SHP77 (cell line): ENCODE data around the gene CIRBP.
A peak's percentile ranks its signal among the peaks of the same experiment; 100 is the strongest.

Experiments used
- DNase-seq, 2 experiments: peaks; one replicate each; lab custom pipeline; 2025; lab: John Stamatoyannopoulos, UW

Gene CIRBP

DNA sequence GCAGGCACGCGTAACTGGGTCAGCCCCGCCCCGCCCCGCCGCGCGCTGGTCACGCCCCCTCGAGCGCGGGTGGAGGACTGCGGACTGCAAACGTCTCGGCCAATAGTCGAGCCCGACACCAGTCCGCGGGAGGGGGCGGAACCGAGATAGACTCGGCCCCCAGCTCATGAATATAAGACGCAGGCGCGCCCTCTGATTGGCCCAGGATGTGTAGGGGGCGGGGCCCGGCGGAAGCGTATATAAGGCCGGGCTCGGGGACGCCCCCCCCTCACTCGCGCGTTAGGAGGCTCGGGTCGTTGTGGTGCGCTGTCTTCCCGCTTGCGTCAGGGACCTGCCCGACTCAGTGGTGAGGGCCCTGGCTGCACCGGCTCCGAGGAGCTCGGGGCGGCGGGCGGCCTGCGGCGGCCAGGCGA is at the start of gene CIRBP:
Gene CIRBP (plus strand): TSS at position 268 of the 413 bp plus-strand sequence. CDS start 1,602 bp downstream, outside the sequence.
- peak; percentile 92 to 98 for DNase-seq

DNA sequence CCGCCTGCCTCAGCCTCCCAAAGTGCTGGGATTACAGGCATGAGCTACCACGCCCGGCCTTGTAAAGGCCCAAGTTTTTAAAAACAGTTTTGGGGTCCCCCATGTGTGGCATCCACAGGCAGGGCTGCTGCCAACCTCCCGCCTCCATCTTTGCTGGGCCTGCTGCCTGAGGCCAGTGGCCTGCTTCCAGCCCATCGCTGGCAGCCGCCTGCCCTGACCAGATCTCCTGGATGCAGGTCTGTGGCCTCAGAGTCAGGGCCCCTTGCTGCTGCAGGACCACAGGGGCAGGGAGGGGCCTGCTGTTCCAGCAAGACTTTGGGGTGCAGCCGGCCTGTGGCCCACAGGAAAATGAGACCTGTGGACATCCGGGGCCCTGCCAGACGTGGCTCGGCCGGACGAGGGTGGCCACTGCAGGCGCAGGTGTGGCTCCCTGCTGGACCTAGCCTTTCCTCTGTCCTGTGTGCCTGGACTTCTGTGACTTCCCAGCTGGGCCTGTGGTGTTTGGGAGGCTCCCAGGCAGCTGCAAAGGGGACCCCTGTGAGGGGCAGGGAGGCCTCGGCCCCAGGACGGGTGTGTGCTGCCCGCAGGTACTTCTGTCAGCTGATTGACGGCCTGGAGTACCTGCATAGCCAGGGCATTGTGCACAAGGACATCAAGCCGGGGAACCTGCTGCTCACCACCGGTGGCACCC is 49.2 kb upstream of the CIRBP start:
- no peak for DNase-seq

GRCh38 chr19:1220477-1220930 is 48.6 kb upstream of the CIRBP start:
- peak; percentile 81 to 90 for DNase-seq

- peak; percentile 46 to 62 for DNase-seq
These were observed 47.9 kb upstream of the CIRBP start for GRCh38 chr19:1220976-1221903.

GRCh38 chr19:1221904-1222255 is 47.3 kb upstream of the CIRBP start:
- no peak for DNase-seq

GRCh38 chr19:1222394-1222793 is 46.7 kb upstream of the CIRBP start:
- no peak for DNase-seq

GRCh38 chr19:1223018-1223855 is 45.9 kb upstream of the CIRBP start:
- DNase-seq, result peak; percentile 53 to 56

GRCh38 chr19:1224047-1224825 is 44.9 kb upstream of the CIRBP start:
- no peak for DNase-seq

- DNase-seq, result no peak
These were observed 44.3 kb upstream of the CIRBP start for GRCh38 chr19:1224847-1225246.

- DNase-seq, result no peak
These were observed 43.5 kb upstream of the CIRBP start for GRCh38 chr19:1225440-1226226.

- no peak for DNase-seq
These were observed 43.0 kb upstream of the CIRBP start for GRCh38 chr19:1226227-1226518.

- no peak for DNase-seq
These were observed 42.4 kb upstream of the CIRBP start for GRCh38 chr19:1226522-1227303.

DNA sequence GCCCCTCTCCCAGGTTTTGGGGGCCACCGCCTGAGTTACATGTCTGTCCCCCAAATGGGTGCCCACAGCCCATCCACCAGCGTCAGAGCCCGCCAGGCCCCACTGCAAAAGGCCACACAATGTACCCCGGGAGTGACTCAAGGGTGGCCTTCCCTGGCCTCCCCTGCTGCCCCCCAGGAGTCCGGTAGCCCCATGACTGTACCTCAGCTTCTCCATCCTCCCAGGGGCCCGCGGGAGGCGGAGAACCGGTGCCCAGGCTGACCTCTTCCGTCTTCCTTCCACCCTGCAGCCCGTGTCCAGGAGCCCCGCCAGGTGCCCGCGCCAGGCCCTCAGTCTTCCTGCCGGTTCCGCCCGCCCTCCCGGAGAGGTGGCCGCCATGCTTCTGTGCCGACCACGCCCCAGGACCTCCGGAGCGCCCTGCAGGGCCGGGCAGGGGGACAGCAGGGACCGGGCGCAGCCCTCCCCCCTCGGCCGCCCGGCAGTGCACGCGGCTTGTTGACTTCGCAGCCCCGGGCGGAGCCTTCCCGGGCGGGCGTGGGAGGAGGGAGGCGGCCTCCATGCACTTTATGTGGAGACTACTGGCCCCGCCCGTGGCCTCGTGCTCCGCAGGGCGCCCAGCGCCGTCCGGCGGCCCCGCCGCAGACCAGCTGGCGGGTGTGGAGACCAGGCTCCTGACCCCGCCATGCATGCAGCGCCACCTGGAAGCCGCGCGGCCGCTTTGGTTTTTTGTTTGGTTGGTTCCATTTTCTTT is 41.7 kb upstream of the CIRBP start:
- no peak for DNase-seq

DNA sequence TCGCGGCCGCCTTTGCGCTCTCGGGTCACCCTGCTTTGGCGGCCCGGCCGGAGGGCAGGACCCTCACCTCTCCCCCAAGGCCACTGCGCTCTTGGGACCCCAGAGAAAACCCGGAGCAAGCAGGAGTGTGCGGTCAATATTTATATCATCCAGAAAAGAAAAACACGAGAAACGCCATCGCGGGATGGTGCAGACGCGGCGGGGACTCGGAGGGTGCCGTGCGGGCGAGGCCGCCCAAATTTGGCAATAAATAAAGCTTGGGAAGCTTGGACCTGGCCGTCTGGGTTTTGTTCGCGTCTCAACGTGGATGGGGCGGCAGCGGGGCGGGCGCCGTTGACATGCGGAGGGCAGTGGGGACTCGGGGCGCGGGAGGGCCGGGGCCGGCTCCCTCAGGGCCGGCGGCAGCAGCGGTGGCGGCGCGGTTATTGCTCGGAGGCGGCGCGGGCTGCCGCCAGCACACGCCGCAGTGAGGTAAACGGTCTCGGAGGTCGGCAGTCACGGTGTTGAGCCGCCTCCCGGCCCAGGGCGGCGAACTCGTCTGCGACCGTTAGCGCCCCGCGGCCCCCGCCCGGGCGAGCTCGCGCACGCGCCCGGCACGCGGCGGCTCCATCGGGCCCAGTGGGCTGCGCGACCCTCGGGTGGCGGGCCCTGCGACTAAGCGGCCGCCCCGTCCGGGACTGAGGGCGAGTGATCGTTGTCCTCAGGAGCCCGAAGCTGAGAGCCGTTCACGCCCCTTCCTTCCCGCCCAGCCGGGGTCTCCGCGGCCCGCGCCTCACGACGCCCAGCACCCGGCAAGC is 40.8 kb upstream of the CIRBP start:
- no peak for DNase-seq

GRCh38 chr19:1229056-1229923 is 39.8 kb upstream of the CIRBP start:
- no peak for DNase-seq

- no peak for DNase-seq
These were observed 39.0 kb upstream of the CIRBP start for GRCh38 chr19:1229924-1230782.
